GM20431 (cell line): ENCODE results near the gene XPO5.
"Not testable (repeated sequence)": the region's sequence is repeated elsewhere in the genome, so short reads cannot be mapped to it uniquely, and the experiment has no call there.

Experiments
- in situ Hi-C: fragments of 300-500 bp; cut with MseI, MboI; formaldehyde crosslinking; loops from one replicate; pipeline ENCODE4 v1.15.0; 2020; ENCODE audit warnings: low sequenced_read_pairs; ENCODE audit not compliant: unreplicated experiment

The XPO5 gene

GRCh38 chr6:43588194-43588593, 12.4 kb upstream of the XPO5 start:
- in situ Hi-C loops: no loop called here

GRCh38 chr6:43584892-43585570, 9.2 kb upstream of the XPO5 start:
- in situ Hi-C loops: no loop called here

- in situ Hi-C loops: no loop called here
These were observed 7.1 kb upstream of the XPO5 start for GRCh38 chr6:43582911-43583310.

- in situ Hi-C loops: no loop called here
These were observed 3.3 kb upstream of the XPO5 start for GRCh38 chr6:43579171-43579570.

GRCh38 chr6:43578748-43579147, 2.9 kb upstream of the XPO5 start:
- in situ Hi-C loops: no loop called here

GRCh38 chr6:43575105-43575771, 600 bp downstream of the XPO5 start:
- in situ Hi-C loops: no loop called here

GRCh38 chr6:43572015-43572414, 3.8 kb downstream of the XPO5 start:
- in situ Hi-C loops: no loop called here

GRCh38 chr6:43570876-43571441, 4.9 kb downstream of the XPO5 start:
- in situ Hi-C loops: no loop called here

GRCh38 chr6:43559328-43559727, 16.5 kb downstream of the XPO5 start:
- in situ Hi-C loops: no loop called here

GRCh38 chr6:43557620-43558019, 18.2 kb downstream of the XPO5 start:
- in situ Hi-C loops: not testable (repeated sequence)

GRCh38 chr6:43547222-43547621, 28.6 kb downstream of the XPO5 start:
- in situ Hi-C loops: no loop called here

- in situ Hi-C loops: no loop called here
These were observed 31.4 kb downstream of the XPO5 start for GRCh38 chr6:43544461-43544860.

GRCh38 chr6:43541774-43542471, 33.9 kb downstream of the XPO5 start:
- in situ Hi-C loops: no loop called here

- in situ Hi-C loops: no loop called here
These were observed 35.3 kb downstream of the XPO5 start for GRCh38 chr6:43540507-43540906.

GRCh38 chr6:43539409-43539808, 36.4 kb downstream of the XPO5 start:
- in situ Hi-C loops: not testable (repeated sequence)

GRCh38 chr6:43538986-43539385, 36.9 kb downstream of the XPO5 start:
- in situ Hi-C loops: not testable (repeated sequence)

GRCh38 chr6:43532201-43532600, 43.6 kb downstream of the XPO5 start:
- in situ Hi-C loops: no loop called here

GRCh38 chr6:43524483-43524961, 51.3 kb downstream of the XPO5 start:
- in situ Hi-C loops: no loop called here

- in situ Hi-C loops: no loop called here
These were observed 52.6 kb downstream of the XPO5 start for GRCh38 chr6:43523284-43523683.

GRCh38 chr6:43522547-43523261, 53.1 kb downstream of the XPO5 start:
- in situ Hi-C loops: no loop called here
